ENCODE results near the gene PLTP. TPM values are rescaled to one million over a fixed set of nuclear protein-coding genes. Genes with fewer than 3 reads are reported as not detected.

PLTP gene
- total RNA-seq, 1 donor from 2014 or later: 162 TPM

DNA sequence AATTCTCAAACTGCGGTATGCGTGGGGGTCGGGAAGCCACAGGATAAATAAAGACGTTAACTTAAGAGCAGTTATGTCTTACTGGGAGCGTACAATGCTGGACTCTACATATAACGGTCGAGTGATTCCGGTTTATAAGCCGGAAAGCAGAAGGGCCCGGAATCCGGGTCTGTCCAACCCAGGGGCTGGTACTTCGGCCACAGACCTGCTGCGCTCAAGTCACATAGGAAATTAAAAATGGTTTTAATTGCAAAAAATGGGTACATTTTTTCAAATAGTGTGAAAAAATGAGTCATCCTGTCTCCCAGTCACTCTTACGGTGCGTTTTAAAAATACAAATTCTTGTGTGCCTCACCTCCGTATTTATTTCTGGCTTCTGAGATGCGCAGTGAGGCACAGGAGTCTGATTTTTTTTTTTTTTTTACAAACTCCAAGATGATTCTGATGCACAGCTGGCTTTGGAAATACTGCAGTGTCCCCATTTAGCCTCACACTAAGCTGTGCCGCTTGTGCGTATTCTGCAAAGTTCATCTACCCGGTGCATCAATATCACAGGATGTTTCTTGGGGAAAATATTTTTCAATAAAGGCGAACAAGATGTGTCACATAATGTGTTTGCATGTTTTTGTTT, 23.6 kb upstream of the PLTP start:
- TF ChIP-seq, protein P1, sequence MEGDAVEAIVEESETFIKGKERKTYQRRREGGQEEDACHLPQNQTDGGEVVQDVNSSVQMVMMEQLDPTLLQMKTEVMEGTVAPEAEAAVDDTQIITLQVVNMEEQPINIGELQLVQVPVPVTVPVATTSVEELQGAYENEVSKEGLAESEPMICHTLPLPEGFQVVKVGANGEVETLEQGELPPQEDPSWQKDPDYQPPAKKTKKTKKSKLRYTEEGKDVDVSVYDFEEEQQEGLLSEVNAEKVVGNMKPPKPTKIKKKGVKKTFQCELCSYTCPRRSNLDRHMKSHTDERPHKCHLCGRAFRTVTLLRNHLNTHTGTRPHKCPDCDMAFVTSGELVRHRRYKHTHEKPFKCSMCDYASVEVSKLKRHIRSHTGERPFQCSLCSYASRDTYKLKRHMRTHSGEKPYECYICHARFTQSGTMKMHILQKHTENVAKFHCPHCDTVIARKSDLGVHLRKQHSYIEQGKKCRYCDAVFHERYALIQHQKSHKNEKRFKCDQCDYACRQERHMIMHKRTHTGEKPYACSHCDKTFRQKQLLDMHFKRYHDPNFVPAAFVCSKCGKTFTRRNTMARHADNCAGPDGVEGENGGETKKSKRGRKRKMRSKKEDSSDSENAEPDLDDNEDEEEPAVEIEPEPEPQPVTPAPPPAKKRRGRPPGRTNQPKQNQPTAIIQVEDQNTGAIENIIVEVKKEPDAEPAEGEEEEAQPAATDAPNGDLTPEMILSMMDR (IDR thresholded peaks at IDR 0.05; ENCODE audit: insufficient read depth, low read depth, low read length): no peak
- no peak for TF ChIP-seq EZH2 (IDR thresholded peaks at IDR 0.05; ENCODE audit: insufficient read depth, low read length)
- Histone ChIP-seq H3K4me2 (ENCODE audit: low read length) (peak overlapping the region; percentile 86), H3K9ac (ENCODE audit: low read length) (peak overlapping the region; percentile 100), H4K20me1 (ENCODE audit: insufficient read depth, low read length) (peaks cover 57% of the 10 kb centered on the region), H3K27me3 (ENCODE audit: insufficient read depth, low read length) (no peaks in the 10 kb centered on the region), H3K79me2 (ENCODE audit: insufficient read depth, low read length) (peaks cover 42% of the 10 kb centered on the region), H3K27ac (ENCODE audit: low read depth, low read length) (peak overlapping the region; percentile 85), H2AFZ (ENCODE audit: low read depth, low read length) (peak overlapping the region; percentile 68), H3K4me1 (ENCODE audit: insufficient read depth, low read length) (peaks cover 14% of the 10 kb centered on the region), H3K4me3 (ENCODE audit: insufficient read depth, low read depth, low read length) (peak overlapping the region; percentile 75), H3K9me3 (ENCODE audit: insufficient read depth, low read depth, low read length) (no peaks in the 10 kb centered on the region), H3K36me3 (ENCODE audit: insufficient read depth, low read length) (peaks cover 20% of the 10 kb centered on the region)
- Mint-ChIP-seq H3K36me3 (ENCODE audit: low read depth, unreplicated experiment) (peaks cover 17% of the 10 kb centered on the region), H3K27ac (ENCODE audit: unreplicated experiment) (peak overlapping the region; percentile 98), H3K9me3 (ENCODE audit: unreplicated experiment) (no peaks in the 10 kb centered on the region), H3K4me3 (ENCODE audit: unreplicated experiment) (peak overlapping the region; percentile 88), H3K27me3 (ENCODE audit: low read depth, unreplicated experiment) (no peaks in the 10 kb centered on the region), H3K4me1 (ENCODE audit: low read depth, unreplicated experiment) (peaks cover 2% of the 10 kb centered on the region)
- DNase-seq (ENCODE audit: low read depth) (no peak), FAIRE-seq (no peak)

GRCh38 chr20:45934586-45935415, 22.8 kb upstream of the PLTP start, which contains the start of gene PCIF1:
Gene PCIF1 (plus strand): TSS chr20:45934683. CDS start chr20:45939000, 4,317 bp downstream.
- peak within 1 kb of the TSS; percentile 100 for H3K9ac ChIP-seq (ENCODE audit: low read length)
- H3K79me2 ChIP-seq (ENCODE audit: insufficient read depth, low read length): peaks cover 42% of the 10 kb centered on the region
- peaks cover 16% of the 10 kb centered on the region for H3K36me3 ChIP-seq (ENCODE audit: insufficient read depth, low read length)
- peak within 1 kb of the TSS; percentile 100 for H3K27ac ChIP-seq (ENCODE audit: low read depth, low read length)
- peak within 1 kb of the TSS; percentile 91 for H2AFZ ChIP-seq (ENCODE audit: low read depth, low read length)
- H3K36me3 Mint-ChIP-seq (ENCODE audit: low read depth, unreplicated experiment): peaks cover 12% of the 10 kb centered on the region
- FAIRE-seq: no peak
- peak within 1 kb of the TSS; percentile 75 for H3K4me3 ChIP-seq (ENCODE audit: insufficient read depth, low read depth, low read length)
- no peaks in the 10 kb centered on the region for H3K27me3 ChIP-seq (ENCODE audit: insufficient read depth, low read length)
- H3K9me3 Mint-ChIP-seq (ENCODE audit: unreplicated experiment): no peaks in the 10 kb centered on the region
- TF ChIP-seq, protein P1 (IDR thresholded peaks at IDR 0.05; ENCODE audit: insufficient read depth, low read depth, low read length): no peak
- no peak for TF ChIP-seq EZH2 (IDR thresholded peaks at IDR 0.05; ENCODE audit: insufficient read depth, low read length)
- peak; percentile 92 for DNase-seq (ENCODE audit: low read depth)
- peaks cover 2% of the 10 kb centered on the region for H3K4me1 Mint-ChIP-seq (ENCODE audit: low read depth, unreplicated experiment)
- peak within 1 kb of the TSS; percentile 95 for H3K4me3 Mint-ChIP-seq (ENCODE audit: unreplicated experiment)
- H4K20me1 ChIP-seq (ENCODE audit: insufficient read depth, low read length): peaks cover 56% of the 10 kb centered on the region
- H3K9me3 ChIP-seq (ENCODE audit: insufficient read depth, low read depth, low read length): no peaks in the 10 kb centered on the region
- peak within 1 kb of the TSS; percentile 98 for H3K27ac Mint-ChIP-seq (ENCODE audit: unreplicated experiment)
- H3K27me3 Mint-ChIP-seq (ENCODE audit: low read depth, unreplicated experiment): no peaks in the 10 kb centered on the region
- peak within 1 kb of the TSS; percentile 94 for H3K4me2 ChIP-seq (ENCODE audit: low read length)
- H3K4me1 ChIP-seq (ENCODE audit: insufficient read depth, low read length): peaks cover 14% of the 10 kb centered on the region

All from astrocyte (in vitro differentiated cells and primary cell).